Measurements from ENCODE around the gene SIN3A.
"Not testable (repeated sequence)": the region's sequence is repeated elsewhere in the genome, so short reads cannot be mapped to it uniquely, and the experiment has no call there.

SIN3A gene

DNA sequence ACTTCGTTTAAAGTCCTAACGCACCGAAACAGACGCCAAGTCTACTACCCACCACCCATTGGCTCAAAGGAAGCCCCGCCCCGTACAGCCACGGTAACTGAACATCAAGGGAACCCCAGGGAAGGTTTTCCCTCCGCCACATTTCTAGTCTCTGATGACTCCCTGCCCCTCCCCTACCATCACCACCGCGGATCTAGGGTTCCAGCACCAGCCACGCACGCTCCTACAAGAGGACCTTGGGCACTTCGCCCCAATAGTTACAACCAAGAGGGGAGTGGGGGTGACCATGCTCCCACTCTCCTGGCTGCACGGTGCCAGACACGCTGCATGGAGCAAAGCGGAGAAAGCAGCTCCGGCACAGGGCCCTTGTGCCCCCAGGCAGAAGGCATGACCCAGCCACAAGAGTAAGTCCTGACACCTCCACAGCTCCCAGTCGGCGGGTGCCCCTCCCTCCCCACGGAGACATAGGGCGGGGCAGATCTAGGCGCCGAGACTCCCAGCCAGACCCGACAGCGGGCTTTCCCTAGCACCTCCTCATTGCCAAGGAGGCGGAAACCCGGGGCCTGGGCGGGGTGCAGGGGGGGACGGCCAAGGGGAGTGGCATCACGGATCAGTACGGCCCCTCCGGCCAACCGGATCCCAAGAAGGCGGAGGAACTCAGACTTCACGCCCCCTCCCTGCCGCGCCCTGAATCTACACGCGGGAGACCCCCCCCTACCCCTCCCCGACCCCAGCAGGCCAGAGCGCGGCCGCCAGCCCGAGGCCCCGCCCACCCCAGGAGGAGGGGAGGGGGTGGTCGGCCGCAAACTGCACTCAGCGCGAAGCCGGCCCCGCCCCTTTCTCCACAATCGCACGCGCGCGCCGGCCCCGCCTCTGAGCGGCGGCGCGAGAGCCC lies 936 bp downstream of the SIN3A start:
- DNase-seq (ENCODE audit: low read depth in 2 of 2) = peak; percentile 84 to 88

DNA sequence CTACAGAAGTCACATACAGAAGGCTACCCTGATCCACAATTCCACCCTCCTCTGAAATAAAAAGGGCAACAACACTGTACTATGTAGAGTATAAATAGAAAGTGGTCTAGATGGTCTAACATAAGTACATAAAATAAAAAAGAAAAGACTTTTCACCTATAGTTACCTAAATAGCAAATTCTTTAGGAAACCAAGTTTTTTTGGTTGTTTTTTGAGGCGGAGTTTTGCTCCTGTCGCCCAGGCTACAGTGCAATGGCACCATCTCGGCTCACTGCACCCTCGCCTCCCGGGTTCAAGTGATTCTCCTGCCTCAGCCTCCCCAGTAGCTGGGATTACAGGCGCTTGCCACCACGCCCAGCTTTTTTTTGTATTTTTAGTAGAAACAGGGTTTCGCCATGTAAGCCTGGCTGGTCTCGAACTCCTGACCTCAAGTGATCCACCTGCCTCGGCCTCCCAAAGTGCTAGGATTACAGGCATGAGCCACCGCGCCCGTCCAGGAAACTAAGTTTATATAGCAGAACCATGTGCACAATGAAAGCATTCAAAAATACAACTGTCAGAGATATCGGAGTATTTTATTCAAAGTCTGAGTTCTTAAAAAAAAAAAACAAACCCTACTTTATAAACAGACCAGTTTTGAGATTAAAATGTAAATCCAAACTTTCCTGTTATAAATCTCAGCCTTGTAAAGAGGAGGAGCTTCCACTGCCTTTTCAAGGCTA lies 1.7 kb downstream of the SIN3A start:
- DNase-seq (ENCODE audit: low read depth in 2 of 2) = no peak

DNA sequence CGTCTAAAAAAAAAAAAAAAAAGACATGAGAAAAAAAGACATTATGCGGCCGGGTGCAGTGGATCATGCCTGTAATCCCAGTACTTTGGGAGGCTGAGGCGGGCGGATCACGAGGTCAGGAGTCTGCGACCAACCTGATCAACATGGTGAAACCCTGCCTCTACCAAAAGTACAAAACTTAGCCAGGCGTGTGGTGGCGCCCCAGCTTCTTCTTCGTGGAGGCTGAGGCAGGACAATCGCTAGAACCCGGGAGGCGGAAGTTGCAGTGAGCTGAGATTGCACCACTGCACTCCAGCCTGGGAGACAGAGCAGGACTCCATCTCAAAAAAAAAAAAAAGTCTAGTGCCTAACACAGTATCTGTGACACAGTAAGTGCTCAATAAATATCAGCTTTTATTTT lies 3.3 kb downstream of the SIN3A start:
- DNase-seq (ENCODE audit: low read depth in 2 of 2) = not testable (repeated sequence)

DNA sequence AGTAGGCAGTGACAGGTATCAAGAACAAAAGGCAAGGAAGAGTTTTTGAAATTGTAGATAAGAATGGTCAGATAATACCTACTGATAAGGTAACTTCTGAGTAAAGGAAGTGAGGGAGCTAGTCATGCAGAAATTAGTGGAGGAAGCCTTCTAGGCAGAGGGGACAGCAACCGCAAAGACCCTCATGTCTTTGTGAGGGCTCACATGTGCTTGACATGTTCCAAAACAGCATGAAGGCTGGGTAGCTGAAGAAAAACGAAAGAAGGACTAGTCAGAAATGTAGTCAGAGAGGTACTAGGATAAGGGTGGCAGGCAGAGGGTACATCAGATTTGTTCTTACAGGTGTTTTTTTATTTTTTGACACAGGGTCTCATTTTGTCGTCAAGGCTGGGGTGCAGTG lies 5.3 kb downstream of the SIN3A start:
- no peak for DNase-seq (ENCODE audit: low read depth in 2 of 2)

GRCh38 chr15:75445324-75445723 lies 6.2 kb downstream of the SIN3A start:
- not testable (repeated sequence) for DNase-seq (ENCODE audit: low read depth in 2 of 2)

DNA sequence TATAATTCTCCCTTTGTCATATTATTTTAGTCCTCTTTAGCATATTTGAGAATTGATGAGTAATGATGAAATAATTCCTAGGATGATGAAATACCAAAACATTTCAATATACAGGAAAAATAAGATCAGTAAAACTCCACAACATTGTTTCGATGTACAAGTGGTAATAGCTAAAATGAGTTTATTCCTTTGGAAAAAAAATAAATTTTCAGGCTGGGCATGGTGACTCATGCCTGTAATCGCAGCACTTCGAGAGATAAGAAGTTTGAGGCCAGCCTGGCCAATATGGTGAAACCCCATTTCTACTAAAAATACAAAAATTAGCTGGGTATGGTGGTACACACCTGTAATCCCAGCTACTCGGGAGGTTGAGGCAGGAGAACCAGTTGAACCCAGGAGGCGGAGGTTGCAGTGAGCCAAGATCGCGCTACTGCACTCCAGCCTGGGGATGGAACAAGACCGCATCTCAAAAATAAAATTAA lies 7.5 kb downstream of the SIN3A start:
- not testable (repeated sequence) for DNase-seq (ENCODE audit: low read depth in 2 of 2)

DNA sequence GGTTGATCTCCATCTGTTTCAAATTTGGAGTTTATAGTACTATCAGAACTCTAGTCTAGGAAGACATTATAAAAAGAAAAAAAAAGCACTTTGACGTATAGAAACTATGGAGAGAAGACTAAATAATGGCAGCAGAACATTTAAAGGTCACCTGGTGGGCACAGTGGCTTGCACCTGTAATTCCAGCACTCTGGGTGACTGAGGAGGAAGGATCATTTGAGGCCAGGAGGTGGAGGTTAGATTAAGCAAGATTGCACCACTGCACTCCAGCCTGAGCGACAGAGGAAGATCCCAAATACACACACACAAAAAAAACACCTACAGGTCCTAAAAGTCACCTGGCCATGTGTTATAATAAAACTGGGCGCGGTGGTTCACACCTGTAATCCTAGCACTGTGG lies 13.8 kb downstream of the SIN3A start:
- no peak for DNase-seq (ENCODE audit: low read depth in 2 of 2)

- DNase-seq (ENCODE audit: low read depth in 2 of 2) = no peak
Measured at GRCh38 chr15:75436881-75437280, 14.6 kb downstream of the SIN3A start.

- no peak for DNase-seq (ENCODE audit: low read depth in 2 of 2)
Measured at GRCh38 chr15:75431682-75432081, 19.8 kb downstream of the SIN3A start.

DNA sequence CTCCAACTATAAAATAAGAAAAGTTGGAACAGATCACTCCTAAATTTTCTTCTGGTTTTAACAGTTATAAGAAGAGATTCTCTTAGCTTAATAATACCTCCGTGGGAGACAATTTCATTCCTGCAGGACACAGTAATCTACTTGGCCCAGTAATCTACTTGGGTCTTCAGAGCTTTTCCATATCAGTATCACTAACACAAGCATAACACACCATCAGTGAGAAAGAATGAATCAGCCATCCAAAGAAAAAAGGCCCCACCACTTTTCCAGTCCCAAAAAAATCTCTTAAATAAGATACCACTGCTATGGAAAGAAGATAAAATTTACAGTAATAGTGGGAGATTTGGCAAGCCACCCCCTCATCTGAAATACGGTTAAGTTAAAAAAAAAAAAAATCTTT lies 20.2 kb downstream of the SIN3A start:
- no peak for DNase-seq (ENCODE audit: low read depth in 2 of 2)

DNA sequence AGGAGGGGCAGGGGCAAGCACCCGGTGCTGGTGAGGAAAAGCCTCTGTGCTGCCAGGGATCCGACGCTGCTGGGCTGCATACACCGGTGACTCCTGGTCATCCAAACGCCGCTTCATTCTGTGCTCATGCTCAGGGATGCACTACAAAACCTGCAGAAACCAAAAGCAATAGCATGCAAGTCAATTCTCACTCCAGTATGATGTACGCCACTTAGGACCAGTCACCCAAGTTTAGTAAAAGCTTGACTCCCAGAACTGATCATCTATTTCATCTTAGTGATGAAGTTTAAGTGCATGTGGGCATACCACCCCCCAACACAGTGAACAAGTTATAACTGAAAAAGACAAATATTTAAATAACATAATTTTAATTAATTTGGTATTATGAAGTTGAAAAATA lies 21.2 kb downstream of the SIN3A start:
- DNase-seq (ENCODE audit: low read depth in 2 of 2) = no peak

DNA sequence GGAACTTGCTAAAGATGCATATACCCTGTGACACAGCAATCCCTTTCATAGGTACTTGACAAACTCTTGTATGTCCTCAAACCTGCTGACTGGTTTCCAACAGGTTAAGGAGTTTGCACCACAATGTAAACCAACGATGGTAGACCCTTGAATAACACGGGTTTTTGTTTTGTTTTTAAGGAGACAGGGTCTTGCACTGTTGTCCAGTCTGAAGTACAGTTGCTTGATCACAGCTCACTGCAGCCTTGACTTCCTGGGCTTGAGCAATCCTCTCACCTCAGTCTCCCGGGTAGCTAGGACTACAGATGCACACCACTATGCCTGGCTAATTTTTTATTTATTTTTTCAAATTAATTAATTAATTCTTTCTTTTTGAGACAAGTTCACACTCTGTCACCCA lies 23.3 kb downstream of the SIN3A start:
- DNase-seq (ENCODE audit: low read depth in 2 of 2) = no peak

DNA sequence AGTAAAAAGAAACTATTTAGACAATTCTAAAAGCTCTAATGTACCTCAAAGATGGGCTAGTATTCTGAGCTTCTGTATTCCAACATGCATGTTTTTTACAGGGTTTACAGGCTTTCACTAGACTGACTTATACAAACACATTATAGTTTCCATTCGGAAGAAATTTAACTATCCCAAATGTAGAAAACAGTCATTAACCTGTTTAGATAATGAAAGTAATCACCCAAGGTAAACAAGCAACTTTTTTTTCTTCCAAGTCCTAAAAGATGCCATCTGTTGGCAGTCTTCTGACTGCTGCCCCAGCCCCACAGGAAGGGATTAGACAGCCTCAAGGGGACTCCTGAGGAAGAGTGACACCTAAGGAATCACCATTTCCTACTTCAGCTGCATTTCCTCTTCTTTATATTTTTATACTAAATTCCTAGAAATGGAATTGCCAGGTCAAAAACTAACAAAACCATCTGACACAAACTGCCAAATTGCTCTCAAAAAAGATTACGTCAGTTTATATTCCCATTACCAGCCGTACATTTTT lies 25.5 kb downstream of the SIN3A start:
- no peak for DNase-seq (ENCODE audit: low read depth in 2 of 2)

DNA sequence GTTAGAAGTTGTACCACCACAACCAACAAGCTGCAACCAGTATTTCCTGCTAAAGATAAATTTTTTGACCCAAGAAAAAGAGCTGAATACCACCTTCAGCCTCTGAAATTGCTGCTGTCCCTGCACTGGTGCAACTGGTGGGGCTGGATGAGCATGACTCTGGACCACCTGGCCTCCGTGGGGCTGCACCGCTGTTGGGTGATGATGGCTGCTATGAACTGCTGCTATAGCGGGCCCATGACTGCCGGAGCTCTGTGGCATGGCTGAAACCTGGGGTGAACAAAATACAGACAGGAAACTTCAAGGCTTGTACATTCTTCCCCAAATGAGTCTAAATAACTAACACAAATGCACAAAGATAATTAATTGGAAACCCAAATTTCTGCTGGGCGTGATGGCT lies 28.9 kb downstream of the SIN3A start:
- DNase-seq (ENCODE audit: low read depth in 2 of 2) = no peak

DNA sequence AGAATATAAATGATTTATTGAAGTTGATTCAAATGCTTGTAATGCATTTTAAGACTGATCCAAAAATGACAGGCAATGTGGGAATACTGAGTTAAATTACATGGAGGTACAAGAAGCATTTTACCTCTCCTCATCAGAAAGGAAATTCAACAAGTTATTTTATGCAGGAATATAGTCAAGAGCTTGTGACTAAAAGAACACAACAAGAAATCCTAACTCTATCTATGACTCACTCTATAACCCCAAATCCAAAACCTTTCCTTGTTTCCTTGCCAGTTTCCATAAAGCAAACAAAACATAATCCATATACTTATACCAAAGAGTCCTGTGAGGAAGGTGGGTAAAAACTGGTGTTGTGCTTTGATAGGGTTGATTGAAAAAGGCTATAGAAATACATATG lies 30.8 kb downstream of the SIN3A start:
- DNase-seq (ENCODE audit: low read depth in 2 of 2) = no peak

DNA sequence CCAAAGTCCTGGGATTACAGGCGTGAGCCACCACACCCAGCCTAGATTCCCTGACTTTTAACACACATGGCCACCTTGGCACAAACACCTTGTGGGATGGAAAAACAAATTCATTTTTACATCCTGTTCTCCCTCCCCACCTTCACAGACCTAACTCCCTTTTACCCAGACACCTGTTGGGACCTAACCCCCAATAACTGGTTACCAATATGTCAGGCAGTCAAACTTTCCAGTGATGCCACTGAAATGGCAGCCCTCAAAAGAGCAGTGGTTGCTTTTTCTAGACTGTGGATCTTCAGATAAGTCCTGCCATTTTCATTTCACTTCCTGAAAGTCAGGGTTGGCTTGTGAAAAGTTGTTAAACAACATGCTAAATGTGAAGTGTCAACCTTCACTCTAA lies 34.9 kb downstream of the SIN3A start:
- DNase-seq (ENCODE audit: low read depth in 2 of 2) = no peak

- DNase-seq (ENCODE audit: low read depth in 2 of 2) = no peak
Measured at GRCh38 chr15:75410196-75410595, 41.3 kb downstream of the SIN3A start.

DNA sequence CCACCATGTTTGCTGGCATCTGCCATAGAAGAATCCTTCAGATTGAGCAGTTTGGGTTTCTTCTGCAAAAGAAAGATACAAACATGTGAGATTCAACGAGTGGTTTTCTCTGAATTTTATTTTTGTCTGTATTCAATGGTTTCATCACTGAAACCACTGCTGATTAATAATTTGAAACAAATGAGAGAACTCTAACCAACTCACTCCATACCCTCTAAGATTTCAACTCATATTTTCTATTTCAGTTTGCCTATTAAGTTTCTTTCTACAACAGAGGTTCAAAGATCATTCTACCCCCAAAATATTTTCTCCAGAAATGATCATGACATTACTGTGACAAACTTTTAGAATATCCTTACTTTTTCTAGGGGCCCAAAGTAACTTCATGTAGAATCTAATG lies 44.4 kb downstream of the SIN3A start:
- no peak for DNase-seq (ENCODE audit: low read depth in 2 of 2)

DNA sequence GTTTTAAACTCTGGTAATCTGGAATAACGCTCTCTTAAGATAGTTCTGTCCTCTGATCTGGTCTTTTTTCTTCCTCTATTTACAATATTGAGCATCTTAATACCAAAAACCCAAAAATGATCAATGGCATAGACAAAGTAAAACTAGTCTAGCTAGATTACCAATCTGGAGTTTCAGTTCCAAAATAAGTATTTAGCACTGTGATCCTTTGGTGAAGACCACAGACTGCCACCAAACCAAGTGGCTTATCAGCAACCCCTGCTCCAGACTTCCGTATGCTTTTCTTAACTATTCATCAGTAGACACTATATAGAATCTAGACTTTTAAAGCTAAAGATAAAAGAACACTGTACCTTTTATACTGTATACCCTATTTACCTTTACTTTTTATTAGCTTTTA lies 47.6 kb downstream of the SIN3A start:
- DNase-seq (ENCODE audit: low read depth in 2 of 2) = no peak

DNA sequence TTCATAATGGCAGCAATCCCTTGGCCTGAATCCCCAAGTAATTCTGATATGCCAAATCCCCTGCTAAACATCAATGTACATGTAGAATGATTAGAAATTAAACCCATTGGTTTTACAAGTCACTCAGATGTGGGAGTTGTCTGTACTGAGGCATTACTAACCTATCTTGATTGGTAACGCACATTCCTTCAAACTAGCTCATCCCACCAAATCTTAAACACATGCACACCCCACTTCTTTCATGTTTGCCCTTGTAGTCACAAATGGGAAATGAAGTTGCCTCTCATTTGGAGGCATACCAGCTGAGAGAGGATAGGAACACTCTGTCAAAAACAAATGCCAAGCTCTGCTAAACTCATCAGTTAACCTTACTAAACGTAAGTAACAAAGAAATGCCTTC lies 54.0 kb downstream of the SIN3A start:
- DNase-seq (ENCODE audit: low read depth in 2 of 2) = no peak

DNA sequence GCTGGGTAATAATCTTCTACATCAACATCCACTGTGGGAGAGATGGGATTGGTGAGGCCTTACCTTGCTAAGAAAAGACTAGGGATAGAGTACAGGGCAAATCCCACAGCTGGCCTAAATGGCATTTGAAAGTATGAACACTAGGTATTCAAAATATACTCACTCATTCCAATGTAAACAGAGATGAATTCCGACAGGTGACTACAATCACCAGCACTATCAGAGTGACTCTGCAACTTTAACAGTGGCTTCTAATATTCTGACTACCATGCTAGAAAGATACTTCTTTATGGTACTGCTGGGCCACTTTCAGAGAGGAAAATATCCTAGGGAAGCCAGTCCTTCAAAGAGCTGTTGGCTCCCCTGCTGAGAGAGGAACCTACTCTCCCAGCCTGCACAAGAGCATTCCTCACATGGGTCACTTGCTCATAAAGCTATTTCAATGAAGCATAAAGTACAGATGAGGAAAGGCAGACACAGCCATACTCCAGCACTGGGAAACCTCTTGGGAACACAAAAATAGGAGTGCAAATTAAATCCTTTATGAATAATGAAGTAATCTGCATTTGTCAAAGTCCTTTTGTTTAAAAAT lies 61.6 kb downstream of the SIN3A start:
- DNase-seq (ENCODE audit: low read depth in 2 of 2) = no peak

DNA sequence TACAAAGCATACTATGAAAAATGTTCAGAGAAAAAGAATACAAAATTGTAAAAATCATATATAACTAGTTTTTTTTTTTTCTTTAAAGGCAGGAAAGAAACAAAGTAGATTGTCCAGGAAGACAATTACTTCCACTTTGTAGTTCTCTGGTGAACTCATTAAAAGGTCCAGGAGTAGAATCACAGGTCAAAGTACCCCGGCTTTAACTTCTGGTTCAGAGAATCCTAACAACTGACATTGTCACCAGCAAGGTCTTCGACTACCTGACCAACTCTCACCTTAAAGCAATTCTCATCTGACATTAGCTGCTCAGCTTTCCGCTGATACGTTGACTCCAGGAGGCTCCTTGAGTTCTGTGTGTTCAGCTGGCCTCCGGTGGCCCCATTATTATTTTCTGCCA lies 67.5 kb downstream of the SIN3A start:
- DNase-seq (ENCODE audit: low read depth in 2 of 2) = not testable (repeated sequence)
